Measurements from ENCODE around the gene MAP7D1.

MAP7D1 gene

DNA sequence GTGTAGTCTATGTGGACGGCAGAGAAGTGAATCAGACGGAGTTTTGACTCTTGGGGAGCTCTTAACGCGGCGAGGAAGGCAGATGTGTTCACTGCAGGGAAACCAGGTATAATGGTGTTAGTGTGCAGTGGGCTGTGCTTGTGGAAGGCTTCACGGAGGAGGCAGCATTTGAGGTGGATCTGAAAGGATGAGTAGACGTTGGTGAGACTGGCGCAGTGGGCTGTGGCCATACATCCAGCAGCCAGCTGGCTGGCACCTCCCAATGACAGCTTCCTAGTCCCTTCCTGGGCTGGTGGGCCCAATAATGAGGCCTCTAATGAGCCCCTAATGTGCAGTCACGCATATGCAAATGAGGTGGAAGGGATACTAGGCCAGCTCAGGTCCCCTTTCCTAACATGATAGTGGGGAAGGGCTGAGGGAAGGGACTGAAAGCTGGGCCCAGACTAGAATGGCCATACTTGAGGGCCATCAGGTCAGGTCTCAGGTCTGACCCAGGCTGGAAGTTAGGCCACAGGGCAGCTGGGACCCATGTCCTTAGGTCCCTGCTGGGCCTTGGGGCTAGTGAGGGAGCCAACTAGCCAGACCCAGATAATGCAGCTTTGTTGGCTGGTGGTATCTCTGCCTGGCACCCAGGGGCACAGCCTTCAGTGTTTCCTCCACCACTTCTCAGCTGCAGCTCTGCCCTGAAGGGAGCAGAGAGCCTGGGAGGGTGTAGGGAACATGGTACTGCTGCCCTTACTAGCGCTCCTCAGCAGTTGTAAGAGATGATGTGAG is 3.8 kb downstream of the MAP7D1 start:
- no peaks in the 10 kb centered on the region for H4K20me1 ChIP-seq (ENCODE audit: low read depth, low read length)
- H3K9ac ChIP-seq (ENCODE audit: low read length): peak overlapping the region; percentile 16; the same call in 1 of the 2 replicates
- peak overlapping the region; percentile 5 for H3K4me2 ChIP-seq (ENCODE audit: low read depth, low read length, poor library complexity, severe bottlenecking)
- no peaks in the 10 kb centered on the region for H3K9me3 ChIP-seq (ENCODE audit: insufficient read depth, low read length)
- H3K4me3 ChIP-seq (ENCODE audit: insufficient read depth, low read length, poor library complexity, severe bottlenecking): no peak overlapping the region
- no peaks in the 10 kb centered on the region for H3K27me3 ChIP-seq (ENCODE audit: low read length)
- no peaks in the 10 kb centered on the region for H3K9me2 ChIP-seq (replicated peaks; ENCODE audit: insufficient read depth, low read length)
- peaks cover 4% of the 10 kb centered on the region; the same call in 1 of the 2 replicates for H3F3A ChIP-seq (ENCODE audit: insufficient read depth)
- H3K27ac ChIP-seq (ENCODE audit: low read depth, low read length): no peak overlapping the region
- H2AFZ ChIP-seq (ENCODE audit: low read depth, low read length, severe bottlenecking): no peak overlapping the region
- TF ChIP-seq EZH2phosphoT487 (conservative IDR thresholded peaks at IDR 0.05; ENCODE audit: low read length) (no peak), CTCF (IDR thresholded peaks at IDR 0.05; ENCODE audit: insufficient read depth, low read length, poor library complexity, severe bottlenecking) (no peak)
- no peaks in the 10 kb centered on the region for H3K36me3 ChIP-seq (ENCODE audit: low read length)
- peaks cover 72% of the 10 kb centered on the region for H3K79me2 ChIP-seq (ENCODE audit: insufficient read depth, low read length)

GRCh38 chr1:36160388-36160948 is 4.5 kb downstream of the MAP7D1 start:
- peaks cover 4% of the 10 kb centered on the region; the same call in 1 of the 2 replicates for H3F3A ChIP-seq (ENCODE audit: insufficient read depth)
- TF ChIP-seq CTCF (IDR thresholded peaks at IDR 0.05; ENCODE audit: insufficient read depth, low read length, poor library complexity, severe bottlenecking) (no peak), EZH2phosphoT487 (conservative IDR thresholded peaks at IDR 0.05; ENCODE audit: low read length) (no peak)
- no peak overlapping the region for H2AFZ ChIP-seq (ENCODE audit: low read depth, low read length, severe bottlenecking)
- peak overlapping the region; percentile 5 for H3K4me2 ChIP-seq (ENCODE audit: low read depth, low read length, poor library complexity, severe bottlenecking)
- H3K79me2 ChIP-seq (ENCODE audit: insufficient read depth, low read length): peaks cover 72% of the 10 kb centered on the region
- H3K9me3 ChIP-seq (ENCODE audit: insufficient read depth, low read length): no peaks in the 10 kb centered on the region
- H3K27ac ChIP-seq (ENCODE audit: low read depth, low read length): peak overlapping the region; percentile 16; the same call in 1 of the 2 replicates
- no peak overlapping the region for H3K4me3 ChIP-seq (ENCODE audit: insufficient read depth, low read length, poor library complexity, severe bottlenecking)
- H3K9ac ChIP-seq (ENCODE audit: low read length): peak overlapping the region; percentile 16; the same call in 1 of the 2 replicates
- no peaks in the 10 kb centered on the region for H3K27me3 ChIP-seq (ENCODE audit: low read length)
- no peaks in the 10 kb centered on the region for H3K9me2 ChIP-seq (replicated peaks; ENCODE audit: insufficient read depth, low read length)
- no peaks in the 10 kb centered on the region for H4K20me1 ChIP-seq (ENCODE audit: low read depth, low read length)
- no peaks in the 10 kb centered on the region for H3K36me3 ChIP-seq (ENCODE audit: low read length)

- Histone ChIP-seq H3K79me2 (ENCODE audit: insufficient read depth, low read length) (peaks cover 72% of the 10 kb centered on the region), H2AFZ (ENCODE audit: low read depth, low read length, severe bottlenecking) (no peak overlapping the region)
- TF ChIP-seq CTCF (IDR thresholded peaks at IDR 0.05; ENCODE audit: insufficient read depth, low read length, poor library complexity, severe bottlenecking): no peak
- TF ChIP-seq EZH2phosphoT487 (conservative IDR thresholded peaks at IDR 0.05; ENCODE audit: low read length): no peak
These were observed 5.1 kb downstream of the MAP7D1 start for GRCh38 chr1:36160949-36161485.

More at GRCh38 chr1:36160949-36161485, 5.1 kb downstream of the MAP7D1 start:
- peak overlapping the region; percentile 16; the same call in 1 of the 2 replicates for H3K27ac ChIP-seq (ENCODE audit: low read depth, low read length)
- H3K4me2 ChIP-seq (ENCODE audit: low read depth, low read length, poor library complexity, severe bottlenecking): peak overlapping the region; percentile 5
- H3K4me3 ChIP-seq (ENCODE audit: insufficient read depth, low read length, poor library complexity, severe bottlenecking): no peak overlapping the region
- H3K9me2 ChIP-seq (replicated peaks; ENCODE audit: insufficient read depth, low read length): no peaks in the 10 kb centered on the region
- peaks cover 4% of the 10 kb centered on the region; the same call in 1 of the 2 replicates for H3F3A ChIP-seq (ENCODE audit: insufficient read depth)
- H3K9me3 ChIP-seq (ENCODE audit: insufficient read depth, low read length): no peaks in the 10 kb centered on the region
- no peaks in the 10 kb centered on the region for H4K20me1 ChIP-seq (ENCODE audit: low read depth, low read length)
- peak overlapping the region; percentile 16; the same call in 1 of the 2 replicates for H3K9ac ChIP-seq (ENCODE audit: low read length)
- H3K27me3 ChIP-seq (ENCODE audit: low read length): no peaks in the 10 kb centered on the region
- no peaks in the 10 kb centered on the region for H3K36me3 ChIP-seq (ENCODE audit: low read length)

Measured in SU-DHL-6 (cell line).